22Rv1 (cell line): ENCODE results near the gene PIK3CG.

Source experiments
- CTCF ChIP-seq: fragments of 450-650 bp; IDR thresholded peaks from 2 replicates; pipeline ENCODE4 v1.5.1; 2017; ENCODE audit warnings: mild to moderate bottlenecking
- ZFX ChIP-seq: fragments of 450-650 bp; IDR thresholded peaks from 2 replicates; pipeline ENCODE4 v1.6.1; 2017; ENCODE audit warnings: antibody characterized with exemption, borderline replicate concordance

- TF ChIP-seq CTCF (no peak), ZFX (no peak)
Observed at GRCh38 chr7:106914018-106914607, 49.0 kb downstream of the PIK3CG start.
